LNCaP clone FGC (cell line): ENCODE measurements around the gene GTSE1.
A peak's percentile ranks its signal among the peaks of the same experiment; 100 is the strongest.

Experiments used
- DNase-seq: peaks from one replicate; pipeline ENCODE4 v3.0.0-alpha.2; 2011; ENCODE audit warnings: low read depth
- H3K4me3 ChIP-seq: 2 replicates; pipeline ENCODE4 v1.5.1; 2011; ENCODE audit warnings: mild to moderate bottlenecking, low read depth, low read length, control low read depth
- TF ChIP-seq, protein P1 (sequence below): IDR thresholded peaks from 2 replicates; pipeline ENCODE4 v1.5.1; 2012; ENCODE audit warnings: mild to moderate bottlenecking; ENCODE audit not compliant: control insufficient read depth, insufficient read depth; ENCODE audit errors: extremely low read depth

The GTSE1 gene, protein sequence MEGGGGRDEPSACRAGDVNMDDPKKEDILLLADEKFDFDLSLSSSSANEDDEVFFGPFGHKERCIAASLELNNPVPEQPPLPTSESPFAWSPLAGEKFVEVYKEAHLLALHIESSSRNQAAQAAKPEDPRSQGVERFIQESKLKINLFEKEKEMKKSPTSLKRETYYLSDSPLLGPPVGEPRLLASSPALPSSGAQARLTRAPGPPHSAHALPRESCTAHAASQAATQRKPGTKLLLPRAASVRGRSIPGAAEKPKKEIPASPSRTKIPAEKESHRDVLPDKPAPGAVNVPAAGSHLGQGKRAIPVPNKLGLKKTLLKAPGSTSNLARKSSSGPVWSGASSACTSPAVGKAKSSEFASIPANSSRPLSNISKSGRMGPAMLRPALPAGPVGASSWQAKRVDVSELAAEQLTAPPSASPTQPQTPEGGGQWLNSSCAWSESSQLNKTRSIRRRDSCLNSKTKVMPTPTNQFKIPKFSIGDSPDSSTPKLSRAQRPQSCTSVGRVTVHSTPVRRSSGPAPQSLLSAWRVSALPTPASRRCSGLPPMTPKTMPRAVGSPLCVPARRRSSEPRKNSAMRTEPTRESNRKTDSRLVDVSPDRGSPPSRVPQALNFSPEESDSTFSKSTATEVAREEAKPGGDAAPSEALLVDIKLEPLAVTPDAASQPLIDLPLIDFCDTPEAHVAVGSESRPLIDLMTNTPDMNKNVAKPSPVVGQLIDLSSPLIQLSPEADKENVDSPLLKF

DNA sequence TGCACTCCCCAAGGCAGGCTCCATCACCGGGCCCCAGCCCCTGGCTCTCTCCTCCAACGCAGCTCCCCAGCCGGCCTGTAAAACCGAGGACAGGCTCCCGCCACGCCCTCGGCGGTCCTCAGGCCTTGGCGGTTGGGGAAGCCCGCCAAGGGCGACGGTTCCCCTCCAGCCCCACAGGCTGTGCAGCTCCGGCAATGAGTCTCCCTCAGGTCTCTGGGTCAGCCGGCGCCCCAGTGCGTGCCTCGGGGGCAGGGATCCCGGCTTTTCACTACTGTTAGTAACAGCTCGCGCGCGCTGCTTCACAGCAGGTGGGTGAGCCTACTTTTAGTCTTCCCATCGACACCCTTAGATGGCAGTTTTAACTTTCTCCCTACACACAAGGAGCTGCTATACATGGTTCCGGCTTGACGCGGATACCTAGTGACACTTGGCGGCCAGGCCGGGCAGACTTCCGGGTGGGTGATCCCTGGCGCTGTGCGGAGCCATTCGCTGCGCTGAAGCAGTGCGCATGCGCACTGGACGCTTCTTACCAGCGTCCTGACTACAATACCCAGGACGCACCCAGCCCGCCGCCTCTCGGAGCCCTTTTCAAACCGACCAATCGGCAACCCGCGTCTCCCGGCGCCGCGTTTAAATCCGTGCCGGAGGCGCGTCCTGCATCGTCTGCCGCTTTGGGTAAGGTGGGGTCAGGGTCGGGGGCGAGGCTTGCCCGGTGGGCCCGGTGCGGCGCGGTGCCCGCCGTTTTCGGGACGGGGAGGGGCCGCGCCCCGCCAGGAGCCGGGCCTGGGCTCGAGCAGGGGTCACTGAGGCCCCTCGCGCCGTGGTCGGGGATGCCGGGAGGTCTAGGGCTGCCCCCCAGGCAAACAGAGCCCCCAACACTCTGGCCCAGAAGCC lies at the start of gene GTSE1:
Gene GTSE1 (plus strand): TSS at position 614 of the 894 bp plus-strand sequence. CDS start 531 bp downstream, outside the sequence.
- H3K4me3 ChIP-seq, result peak within 1 kb of the TSS; percentile 79
- DNase-seq, result peak; percentile 89
- TF ChIP-seq, protein P1, sequence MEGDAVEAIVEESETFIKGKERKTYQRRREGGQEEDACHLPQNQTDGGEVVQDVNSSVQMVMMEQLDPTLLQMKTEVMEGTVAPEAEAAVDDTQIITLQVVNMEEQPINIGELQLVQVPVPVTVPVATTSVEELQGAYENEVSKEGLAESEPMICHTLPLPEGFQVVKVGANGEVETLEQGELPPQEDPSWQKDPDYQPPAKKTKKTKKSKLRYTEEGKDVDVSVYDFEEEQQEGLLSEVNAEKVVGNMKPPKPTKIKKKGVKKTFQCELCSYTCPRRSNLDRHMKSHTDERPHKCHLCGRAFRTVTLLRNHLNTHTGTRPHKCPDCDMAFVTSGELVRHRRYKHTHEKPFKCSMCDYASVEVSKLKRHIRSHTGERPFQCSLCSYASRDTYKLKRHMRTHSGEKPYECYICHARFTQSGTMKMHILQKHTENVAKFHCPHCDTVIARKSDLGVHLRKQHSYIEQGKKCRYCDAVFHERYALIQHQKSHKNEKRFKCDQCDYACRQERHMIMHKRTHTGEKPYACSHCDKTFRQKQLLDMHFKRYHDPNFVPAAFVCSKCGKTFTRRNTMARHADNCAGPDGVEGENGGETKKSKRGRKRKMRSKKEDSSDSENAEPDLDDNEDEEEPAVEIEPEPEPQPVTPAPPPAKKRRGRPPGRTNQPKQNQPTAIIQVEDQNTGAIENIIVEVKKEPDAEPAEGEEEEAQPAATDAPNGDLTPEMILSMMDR, result peak; percentile 24; the same call in 1 of the 2 replicates

DNA sequence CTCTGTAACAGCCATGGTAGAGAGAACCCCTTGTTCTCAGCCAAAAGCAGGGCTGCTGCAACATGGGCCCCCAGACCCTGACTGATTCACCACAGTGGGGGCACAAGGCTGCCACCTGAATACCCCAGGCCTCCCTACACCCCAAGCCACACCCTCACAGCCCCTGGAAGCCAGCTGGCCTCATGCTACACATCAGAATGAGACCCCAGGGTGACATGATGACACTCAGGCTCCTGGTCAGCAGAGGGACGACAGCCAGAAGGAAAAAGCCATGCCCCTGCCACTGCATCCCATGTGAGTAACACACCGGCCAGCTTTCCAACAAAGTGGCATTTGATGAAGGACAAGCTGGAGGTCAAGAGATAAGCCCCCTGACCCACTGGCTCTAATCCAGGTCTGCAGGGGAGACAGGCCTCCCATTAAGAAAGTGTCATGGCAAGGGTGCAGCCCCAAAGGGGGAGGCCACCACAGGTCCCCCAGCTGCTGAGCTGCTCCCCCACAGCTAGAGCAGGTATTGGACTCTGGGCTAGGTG lies 49.2 kb upstream of the GTSE1 start:
- no peak overlapping the region for H3K4me3 ChIP-seq
- TF ChIP-seq, protein P1, result no peak
- DNase-seq, result no peak

DNA sequence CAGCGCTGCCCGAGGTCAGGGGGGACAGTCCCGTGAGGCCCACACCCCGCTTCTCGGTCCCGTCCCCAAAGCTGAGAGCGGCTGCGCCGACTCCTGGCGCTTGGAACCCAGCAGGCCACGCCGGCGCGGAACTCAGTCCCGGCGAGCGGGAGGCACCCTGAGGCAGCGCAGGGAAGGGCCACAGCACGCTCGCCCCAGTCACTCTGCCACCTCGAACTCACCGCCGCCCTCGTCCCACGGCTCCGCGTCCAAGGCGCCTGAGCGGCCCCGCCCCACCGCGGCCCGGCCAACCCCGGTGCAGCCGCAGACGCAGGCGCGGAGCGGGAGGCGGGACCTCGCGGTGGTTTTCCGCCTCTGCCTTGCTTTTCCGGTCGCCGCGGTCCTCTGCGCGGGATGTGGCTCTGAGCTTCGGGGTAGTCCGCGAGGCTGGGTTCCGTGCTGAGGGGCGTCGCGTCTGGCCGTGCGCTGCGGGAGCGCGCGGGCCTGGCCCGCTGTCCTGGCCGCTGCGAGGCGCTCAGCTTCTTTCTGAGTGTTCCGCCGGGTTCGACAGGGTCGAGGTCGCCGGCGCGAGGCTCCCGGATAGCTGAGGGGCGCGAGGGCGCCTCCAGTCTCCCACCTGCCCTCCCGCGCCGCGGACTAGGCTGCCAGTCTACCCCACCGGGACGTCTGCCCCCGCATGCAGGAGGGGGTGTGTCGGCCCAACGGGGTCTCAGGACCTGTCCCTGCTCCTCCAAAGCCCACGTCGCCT lies 46.5 kb upstream of the GTSE1 start, which contains the start of gene CDPF1:
Gene CDPF1 (minus strand): TSS at position 259 of the 748 bp plus-strand sequence. CDS start 2,009 bp downstream, outside the sequence.
- TF ChIP-seq, protein P1, result 0 out of 2 replicates have a peak, but pooled peaks have one; percentile 23
- peak within 1 kb of the TSS; percentile 77 for H3K4me3 ChIP-seq
- peak; percentile 32 for DNase-seq

DNA sequence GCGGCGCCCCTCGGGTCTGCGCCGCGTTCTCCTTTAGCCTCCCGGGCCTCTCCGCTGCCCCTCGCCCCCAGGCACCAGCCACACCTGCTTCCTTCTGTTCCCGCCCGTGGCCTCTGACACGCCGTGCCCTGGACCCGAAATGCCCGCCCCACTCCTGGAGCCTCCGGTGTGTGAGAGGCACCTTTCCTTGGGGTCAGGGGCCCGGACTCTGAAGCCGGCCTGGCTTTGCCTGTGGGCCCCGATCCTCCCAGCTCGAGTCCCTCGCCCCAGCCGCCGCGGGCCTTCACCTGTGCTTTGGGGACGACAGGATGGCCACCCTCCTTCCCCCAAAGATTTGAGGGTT lies 45.9 kb upstream of the GTSE1 start:
- peak overlapping the region; percentile 77 for H3K4me3 ChIP-seq
- DNase-seq, result no peak
- TF ChIP-seq, protein P1, result no peak

DNA sequence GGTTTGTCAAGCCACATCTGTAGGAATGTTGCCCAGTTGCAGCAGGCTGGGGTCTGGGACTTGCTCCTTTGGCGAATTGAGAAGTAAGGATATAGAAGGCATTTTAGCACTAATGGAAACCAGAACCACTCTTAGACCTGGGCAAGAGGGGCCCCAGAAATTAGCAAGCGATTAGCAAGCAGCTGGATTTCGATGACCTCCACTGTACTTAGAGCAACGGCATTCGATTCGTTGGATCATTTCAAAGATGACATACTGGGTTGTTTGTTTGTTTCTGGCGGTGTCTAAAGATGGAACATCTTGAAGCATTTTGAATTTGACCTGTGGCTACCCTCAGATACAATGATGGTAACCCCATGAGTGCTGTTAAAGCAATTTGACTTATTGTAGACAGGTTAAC lies 45.4 kb upstream of the GTSE1 start:
- DNase-seq, result no peak
- TF ChIP-seq, protein P1, result no peak
- H3K4me3 ChIP-seq, result peak overlapping the region; percentile 77

DNA sequence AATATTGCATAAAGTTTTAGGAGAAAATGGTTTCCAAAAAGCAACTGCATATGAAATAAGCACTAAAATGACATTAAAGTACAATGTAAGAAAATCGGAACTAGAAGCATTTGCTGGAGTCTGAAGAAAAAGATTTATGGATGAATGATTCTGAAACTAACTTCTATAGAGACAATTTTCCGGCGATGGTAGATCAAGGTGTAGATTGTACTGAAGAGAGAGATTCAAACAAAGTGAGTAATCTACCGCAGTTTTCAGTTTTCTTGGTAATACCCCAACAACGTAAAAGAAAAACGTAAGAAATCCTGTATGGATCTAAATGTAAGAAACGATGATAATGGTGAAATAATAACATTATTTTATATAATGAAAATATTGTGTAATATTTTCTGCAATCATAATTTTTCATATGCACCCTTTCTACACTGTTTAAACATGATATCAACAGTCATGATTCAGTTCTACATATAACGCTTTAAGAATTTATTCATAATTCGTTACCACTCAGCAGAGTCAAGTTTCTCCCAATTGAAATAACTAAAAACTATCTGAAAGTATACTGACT lies 44.8 kb upstream of the GTSE1 start:
- H3K4me3 ChIP-seq, result no peak overlapping the region
- TF ChIP-seq, protein P1, result no peak
- no peak for DNase-seq
